GM21528 (cell line): ENCODE measurements around the gene CCDC63.
"Not testable (repeated sequence)": the region's sequence is repeated elsewhere in the genome, so short reads cannot be mapped to it uniquely, and the experiment has no call there.

Source experiments
- ATAC-seq: cut with Tn5 transposase; IDR thresholded peaks from one replicate; pipeline ENCODE4 v1.9.1; 2021; ENCODE audit warnings: mild to moderate bottlenecking, moderate library complexity; ENCODE audit not compliant: unreplicated experiment, low FRiP score

Gene CCDC63

GRCh38 chr12:110844131-110844530 lies 2.7 kb upstream of the CCDC63 start:
- no peak for ATAC-seq

DNA sequence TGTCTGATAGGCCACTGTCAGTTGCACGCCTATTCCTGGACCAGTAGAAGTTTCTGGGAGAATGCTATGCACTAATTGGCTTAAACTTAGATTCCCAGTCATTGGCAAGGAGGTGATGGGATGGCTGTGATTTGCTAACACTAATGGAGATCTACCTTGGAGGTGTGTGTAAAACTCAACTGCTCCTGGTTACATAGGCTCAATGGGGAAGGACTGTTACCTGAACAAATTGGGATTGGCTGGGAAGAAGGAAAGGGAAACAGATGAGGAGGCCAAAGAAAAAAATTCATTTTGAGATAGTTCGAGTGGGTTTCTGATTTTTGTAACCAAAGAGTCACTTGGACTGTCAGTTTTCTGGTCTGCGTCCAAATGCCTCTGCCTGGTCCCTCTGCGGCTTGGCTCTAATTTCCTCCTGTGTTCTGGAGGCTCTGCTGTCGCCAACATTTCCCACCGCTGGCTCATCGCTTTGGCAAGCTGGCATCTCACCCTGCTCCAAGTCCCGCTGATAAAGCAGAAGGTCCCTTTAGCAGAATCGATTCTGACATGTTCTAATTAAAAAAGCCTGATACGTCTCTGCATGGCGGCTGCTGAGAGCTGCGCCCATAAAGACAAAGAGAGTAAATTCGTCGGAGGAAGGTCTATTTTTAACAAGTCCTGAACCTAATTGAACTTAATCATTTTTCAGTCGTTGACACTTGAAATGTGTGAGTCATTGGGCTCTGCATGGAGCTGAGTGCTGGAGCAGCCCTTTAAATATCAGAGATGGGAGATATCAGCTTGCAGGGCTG lies 2.0 kb upstream of the CCDC63 start:
- ATAC-seq: no peak

DNA sequence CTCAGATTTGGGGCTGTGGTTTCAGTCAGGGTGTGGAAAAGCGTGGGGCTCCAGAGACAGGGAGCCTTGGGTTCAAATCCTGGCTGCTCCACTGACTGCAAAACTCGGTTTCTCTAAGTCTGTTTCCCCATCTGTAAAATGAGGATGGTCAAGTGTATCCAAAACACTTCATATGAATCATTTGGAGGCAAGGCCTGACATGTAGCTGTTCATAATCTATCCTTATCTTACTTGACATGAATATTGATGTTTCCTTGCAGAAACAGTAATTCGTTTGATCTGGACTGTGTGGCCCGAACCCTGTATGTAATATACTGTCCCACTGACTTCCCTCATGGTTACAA lies 1.5 kb upstream of the CCDC63 start:
- ATAC-seq: no peak

DNA sequence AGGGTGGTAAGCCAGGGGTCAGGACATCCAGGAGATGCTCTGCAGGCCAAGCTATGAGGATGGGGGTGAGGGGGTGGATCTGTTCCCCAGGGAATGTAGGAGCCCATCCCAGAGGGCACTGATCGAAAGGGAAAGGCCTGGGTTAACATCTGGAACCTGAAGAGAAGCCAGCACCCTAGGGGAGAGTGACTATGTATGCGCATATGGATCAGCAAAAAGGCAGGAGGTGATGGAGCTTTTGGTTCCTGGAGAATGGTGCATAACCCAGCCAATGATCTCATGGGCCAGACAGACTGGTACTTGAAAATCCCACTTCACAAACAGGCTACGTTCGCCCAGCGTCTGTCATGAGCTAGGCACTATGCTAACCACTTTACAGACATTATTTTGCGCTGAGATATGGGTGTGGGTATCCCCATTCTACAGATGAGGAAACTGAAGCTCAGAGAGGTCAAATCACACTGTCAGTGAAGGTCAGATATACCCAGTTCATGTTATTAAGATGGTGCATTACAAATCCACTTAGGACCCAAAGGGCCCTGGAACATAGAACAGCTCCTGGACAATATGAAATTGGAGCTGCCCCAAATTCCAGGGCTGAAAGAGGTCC lies 1.6 kb downstream of the CCDC63 start:
- no peak for ATAC-seq

- ATAC-seq: no peak
Observed at GRCh38 chr12:110849221-110849620, 2.4 kb downstream of the CCDC63 start.

DNA sequence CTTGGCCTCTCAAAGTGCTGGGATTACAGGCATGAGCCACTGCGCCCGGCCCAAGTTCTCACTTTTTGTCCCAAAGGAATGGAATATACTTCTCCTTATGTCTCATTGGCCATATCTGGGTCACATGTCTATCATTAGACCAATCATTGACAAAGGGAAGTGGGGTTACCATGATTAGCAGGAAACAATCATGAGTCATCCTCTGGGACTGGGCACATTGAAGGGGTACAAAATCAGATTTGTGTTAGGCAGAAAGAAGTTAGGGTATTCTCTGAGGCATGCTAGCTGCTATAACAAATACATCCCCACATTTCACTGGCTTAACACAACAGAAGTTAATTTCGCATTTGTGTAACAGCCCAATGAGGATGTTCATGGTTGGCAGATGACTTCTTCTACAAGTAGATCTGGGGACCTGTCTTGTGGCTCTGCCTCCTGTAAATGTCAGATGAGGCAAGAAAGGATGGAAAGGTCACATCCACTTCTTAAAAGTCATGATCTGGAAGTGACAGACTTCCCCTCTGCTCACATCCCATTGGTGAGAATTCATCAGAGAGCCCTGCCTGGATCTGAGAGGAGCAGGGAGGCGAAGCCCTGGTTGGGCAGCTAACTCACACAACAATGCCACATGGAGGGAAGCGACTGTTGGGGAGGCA lies 3.1 kb downstream of the CCDC63 start:
- ATAC-seq: no peak

DNA sequence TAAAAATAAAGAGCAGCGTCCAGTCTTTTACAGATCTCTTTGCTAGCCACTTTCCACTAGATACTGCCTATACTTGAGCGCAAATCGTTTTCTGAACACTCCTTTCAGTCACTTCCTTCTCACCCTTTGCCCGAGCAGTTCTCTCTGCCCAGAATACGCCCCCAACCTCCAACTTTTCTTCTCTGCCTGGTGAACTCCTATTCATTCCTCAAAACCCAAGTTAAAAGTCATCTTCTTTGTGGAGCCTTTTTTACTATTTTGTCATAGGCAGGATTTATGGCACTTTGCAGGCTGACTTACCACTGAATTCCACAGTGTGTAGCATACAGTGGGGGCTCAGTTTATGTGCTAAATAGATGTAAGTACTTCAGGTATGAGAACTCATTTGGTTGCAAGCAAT lies 4.0 kb downstream of the CCDC63 start:
- no peak for ATAC-seq

- ATAC-seq: no peak
Observed at GRCh38 chr12:110853836-110854235, 7.0 kb downstream of the CCDC63 start.

- no peak for ATAC-seq
Observed at GRCh38 chr12:110856542-110856941, 9.8 kb downstream of the CCDC63 start.

- no peak for ATAC-seq
Observed at GRCh38 chr12:110857528-110857927, 10.7 kb downstream of the CCDC63 start.

GRCh38 chr12:110857954-110858353 lies 11.2 kb downstream of the CCDC63 start:
- ATAC-seq: not testable (repeated sequence)

GRCh38 chr12:110858848-110859247 lies 12.1 kb downstream of the CCDC63 start:
- ATAC-seq: no peak

- ATAC-seq: no peak
Observed at GRCh38 chr12:110860833-110861296, 14.1 kb downstream of the CCDC63 start.

- ATAC-seq: no peak
Observed at GRCh38 chr12:110861729-110862128, 14.9 kb downstream of the CCDC63 start.

DNA sequence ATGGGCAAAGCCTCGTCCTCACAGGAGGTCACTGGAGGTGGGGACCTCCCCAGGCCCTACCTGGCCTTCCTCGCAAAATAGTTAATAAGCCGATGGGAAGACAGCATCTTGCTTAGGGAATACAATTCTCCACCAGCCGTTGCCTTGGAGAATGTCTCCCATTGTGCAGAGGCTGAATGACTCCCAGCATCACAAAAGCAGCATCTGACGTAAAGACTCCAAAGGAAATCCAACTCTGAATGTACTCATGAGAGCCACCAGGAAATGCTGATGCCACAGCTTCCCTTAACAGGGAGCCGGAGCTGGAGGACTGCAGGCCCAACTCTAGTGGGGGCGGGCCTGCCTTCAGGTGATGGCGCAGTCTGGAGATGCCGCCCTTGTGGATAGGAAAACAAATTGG lies 15.5 kb downstream of the CCDC63 start:
- no peak for ATAC-seq

- no peak for ATAC-seq
Observed at GRCh38 chr12:110863161-110863560, 16.4 kb downstream of the CCDC63 start.

DNA sequence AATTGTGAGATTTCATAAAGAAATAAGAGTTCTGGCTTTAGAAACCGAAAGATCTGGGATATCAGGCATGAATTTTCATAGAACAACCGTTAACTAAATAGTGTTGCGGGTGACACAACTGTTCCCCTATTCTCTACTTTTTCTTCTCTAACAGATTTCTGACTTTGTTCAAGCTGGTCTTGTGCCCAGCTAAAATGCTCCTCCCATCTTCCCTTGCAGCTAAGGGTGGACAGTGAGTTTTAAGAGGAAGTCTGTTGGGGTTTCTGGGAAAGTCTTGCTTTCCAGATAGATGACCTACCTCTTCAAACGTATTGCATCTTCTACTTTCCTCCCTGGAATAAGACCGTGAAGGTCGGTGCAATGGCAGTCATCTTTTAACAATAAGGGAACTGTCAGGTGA lies 18.7 kb downstream of the CCDC63 start:
- no peak for ATAC-seq

DNA sequence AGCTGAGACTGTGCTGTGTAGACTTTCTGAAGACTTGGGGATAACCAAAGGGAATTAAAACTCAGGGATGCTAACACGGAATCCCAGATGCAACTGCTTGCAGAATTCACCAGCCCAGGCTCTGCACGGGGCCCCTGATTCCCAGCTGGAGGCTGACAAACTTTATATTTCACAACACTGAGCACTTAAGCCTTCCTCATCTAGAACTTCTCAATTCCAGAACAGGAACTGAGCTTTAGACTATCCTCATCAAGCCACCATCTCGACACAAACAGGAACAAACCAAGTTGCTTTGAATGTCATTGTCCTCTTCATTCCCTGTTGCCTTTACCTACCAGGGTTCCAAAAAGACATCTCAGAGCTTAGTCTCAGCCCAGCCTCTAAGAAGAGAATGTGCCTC lies 22.2 kb downstream of the CCDC63 start:
- ATAC-seq: no peak

- no peak for ATAC-seq
Observed at GRCh38 chr12:110869803-110870202, 23.0 kb downstream of the CCDC63 start.

- ATAC-seq: no peak
Observed at GRCh38 chr12:110872100-110872499, 25.3 kb downstream of the CCDC63 start.

GRCh38 chr12:110874351-110874750 lies 27.6 kb downstream of the CCDC63 start:
- no peak for ATAC-seq

DNA sequence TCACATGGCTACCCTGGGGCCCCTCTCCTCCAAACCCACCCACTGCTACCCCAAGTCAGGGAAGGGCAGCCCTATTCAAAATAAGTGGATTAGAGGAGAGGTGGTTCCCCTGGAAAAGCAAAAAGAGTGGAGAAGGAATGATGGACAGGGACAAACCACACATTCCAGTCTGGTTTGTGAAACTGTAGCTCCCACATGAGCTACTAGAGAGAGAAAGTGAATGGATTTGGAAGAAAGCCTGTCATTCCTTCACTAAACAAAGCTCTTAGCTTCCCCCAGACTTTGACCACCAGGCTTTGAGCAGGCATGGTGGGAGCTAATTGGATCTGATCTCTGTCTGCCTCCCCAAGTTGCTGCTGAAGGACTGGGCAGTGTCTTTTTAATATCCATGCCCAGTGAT lies 28.0 kb downstream of the CCDC63 start:
- ATAC-seq: no peak
